Measurements from ENCODE around the gene SBF2.

Gene SBF2

GRCh38 chr11:10160350-10160749, 133.7 kb downstream of the SBF2 start:
- Histone ChIP-seq H3F3A (ENCODE audit: insufficient read depth) (no peaks in the 10 kb centered on the region), H3K4me2 (ENCODE audit: low read depth, low read length, poor library complexity, severe bottlenecking) (no peak overlapping the region), H3K9me2 (replicated peaks; ENCODE audit: insufficient read depth, low read length) (no peaks in the 10 kb centered on the region), H2AFZ (ENCODE audit: low read depth, low read length, severe bottlenecking) (no peak overlapping the region), H3K27me3 (ENCODE audit: low read length) (no peaks in the 10 kb centered on the region), H4K20me1 (ENCODE audit: low read depth, low read length) (no peaks in the 10 kb centered on the region; the same call in 1 of the 2 replicates), H3K9me3 (ENCODE audit: insufficient read depth, low read length) (no peaks in the 10 kb centered on the region), H3K36me3 (ENCODE audit: low read length) (no peaks in the 10 kb centered on the region), H3K4me3 (ENCODE audit: insufficient read depth, low read length, poor library complexity, severe bottlenecking) (no peak overlapping the region), H3K9ac (ENCODE audit: low read length) (no peak overlapping the region), H3K27ac (ENCODE audit: low read depth, low read length) (no peak overlapping the region), H3K79me2 (ENCODE audit: insufficient read depth, low read length) (no peaks in the 10 kb centered on the region)
- TF ChIP-seq EZH2phosphoT487 (conservative IDR thresholded peaks at IDR 0.05; ENCODE audit: low read length): no peak
- no peak for TF ChIP-seq CTCF (IDR thresholded peaks at IDR 0.05; ENCODE audit: insufficient read depth, low read length, poor library complexity, severe bottlenecking)

GRCh38 chr11:10158461-10158860, 135.6 kb downstream of the SBF2 start:
- H3K36me3 ChIP-seq (ENCODE audit: low read length): no peaks in the 10 kb centered on the region
- no peaks in the 10 kb centered on the region for H3F3A ChIP-seq (ENCODE audit: insufficient read depth)
- H3K4me2 ChIP-seq (ENCODE audit: low read depth, low read length, poor library complexity, severe bottlenecking): no peak overlapping the region
- H2AFZ ChIP-seq (ENCODE audit: low read depth, low read length, severe bottlenecking): no peak overlapping the region
- H4K20me1 ChIP-seq (ENCODE audit: low read depth, low read length): no peaks in the 10 kb centered on the region; the same call in 1 of the 2 replicates
- H3K79me2 ChIP-seq (ENCODE audit: insufficient read depth, low read length): no peaks in the 10 kb centered on the region
- H3K9me2 ChIP-seq (replicated peaks; ENCODE audit: insufficient read depth, low read length): no peaks in the 10 kb centered on the region
- TF ChIP-seq EZH2phosphoT487 (conservative IDR thresholded peaks at IDR 0.05; ENCODE audit: low read length): no peak
- TF ChIP-seq CTCF (IDR thresholded peaks at IDR 0.05; ENCODE audit: insufficient read depth, low read length, poor library complexity, severe bottlenecking): no peak
- no peak overlapping the region for H3K4me3 ChIP-seq (ENCODE audit: insufficient read depth, low read length, poor library complexity, severe bottlenecking)
- H3K9ac ChIP-seq (ENCODE audit: low read length): no peak overlapping the region
- no peaks in the 10 kb centered on the region for H3K27me3 ChIP-seq (ENCODE audit: low read length)
- no peak overlapping the region for H3K27ac ChIP-seq (ENCODE audit: low read depth, low read length)
- H3K9me3 ChIP-seq (ENCODE audit: insufficient read depth, low read length): no peaks in the 10 kb centered on the region

- no peaks in the 10 kb centered on the region for H3K9me2 ChIP-seq (replicated peaks; ENCODE audit: insufficient read depth, low read length)
- no peaks in the 10 kb centered on the region for H3K36me3 ChIP-seq (ENCODE audit: low read length)
- no peak overlapping the region for H3K9ac ChIP-seq (ENCODE audit: low read length)
- no peak for TF ChIP-seq CTCF (IDR thresholded peaks at IDR 0.05; ENCODE audit: insufficient read depth, low read length, poor library complexity, severe bottlenecking)
- no peak for TF ChIP-seq EZH2phosphoT487 (conservative IDR thresholded peaks at IDR 0.05; ENCODE audit: low read length)
- H3K79me2 ChIP-seq (ENCODE audit: insufficient read depth, low read length): no peaks in the 10 kb centered on the region
- H3K4me2 ChIP-seq (ENCODE audit: low read depth, low read length, poor library complexity, severe bottlenecking): no peak overlapping the region
- H3K4me3 ChIP-seq (ENCODE audit: insufficient read depth, low read length, poor library complexity, severe bottlenecking): no peak overlapping the region
- H3K9me3 ChIP-seq (ENCODE audit: insufficient read depth, low read length): no peaks in the 10 kb centered on the region
- no peaks in the 10 kb centered on the region for H3K27me3 ChIP-seq (ENCODE audit: low read length)
- no peak overlapping the region for H2AFZ ChIP-seq (ENCODE audit: low read depth, low read length, severe bottlenecking)
- H3K27ac ChIP-seq (ENCODE audit: low read depth, low read length): no peak overlapping the region
- no peaks in the 10 kb centered on the region for H3F3A ChIP-seq (ENCODE audit: insufficient read depth)
- H4K20me1 ChIP-seq (ENCODE audit: low read depth, low read length): no peaks in the 10 kb centered on the region; the same call in 1 of the 2 replicates
Measured at GRCh38 chr11:10155793-10156490, 138.1 kb downstream of the SBF2 start.

Measured in SU-DHL-6 (cell line).